GM12892 (cell line): ENCODE measurements around the gene GALNT10.

Experiments used
- POLR2A ChIP-seq: IDR thresholded peaks from 2 replicates; pipeline ENCODE4 v1.6.1; 2011; ENCODE audit warnings: low read depth, low read length, control low read depth
- POLR2AphosphoS5 ChIP-seq: IDR thresholded peaks from 2 replicates; pipeline ENCODE4 v1.6.1; 2011; ENCODE audit warnings: low read depth, low read length, control low read depth
- TAF1 ChIP-seq: IDR thresholded peaks from 2 replicates; pipeline ENCODE4 v1.6.1; 2011; ENCODE audit warnings: low read depth, mild to moderate bottlenecking, control low read depth, low read length, borderline replicate concordance

DNA sequence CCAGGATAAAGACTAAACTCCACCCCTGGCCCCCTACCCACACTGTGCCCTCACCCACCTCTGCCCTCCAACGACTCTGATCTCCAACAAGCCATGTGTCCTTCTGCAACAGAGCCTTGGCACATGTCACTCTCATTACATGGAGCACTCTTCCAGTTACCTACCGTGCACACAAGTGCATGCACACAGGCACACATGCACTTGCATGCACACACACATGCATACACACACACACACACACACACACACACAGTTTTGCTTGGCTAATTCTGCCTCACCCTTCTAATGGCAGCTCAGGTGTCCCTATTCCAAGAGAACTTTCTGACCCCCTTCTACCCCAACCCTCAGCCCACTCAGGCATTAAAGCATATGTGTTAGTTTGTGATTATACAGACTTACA is 19.6 kb downstream of the GALNT10 start:
- TF ChIP-seq POLR2AphosphoS5 (no peak), POLR2A (no peak), TAF1 (no peak)
